Neuron (in vitro differentiated cells): ENCODE results near the gene RHBDF2.

Source experiments
- H2AFZ ChIP-seq: one replicate; pipeline ENCODE4 v1.6.1; 2013; ENCODE audit warnings: low read depth, mild to moderate bottlenecking, inconsistent platforms, low read length, moderate library complexity
- H3K27me3 ChIP-seq: one replicate; pipeline ENCODE4 v1.6.1; 2013; ENCODE audit warnings: low read length; ENCODE audit not compliant: insufficient read depth
- H3K36me3 ChIP-seq: one replicate; pipeline ENCODE4 v1.6.1; 2013; ENCODE audit warnings: low read length; ENCODE audit not compliant: insufficient read depth
- H3K4me1 ChIP-seq: one replicate; pipeline ENCODE4 v1.6.1; 2013; ENCODE audit warnings: low read length; ENCODE audit not compliant: insufficient read depth
- H3K4me3 ChIP-seq: 2 replicates; pipeline ENCODE4 v1.5.1; 2013; ENCODE audit warnings: mild to moderate bottlenecking, low read length, moderate library complexity
- H3K9me3 ChIP-seq: one replicate; pipeline ENCODE4 v1.6.1; 2013; ENCODE audit warnings: low read length

The RHBDF2 gene

GRCh38 chr17:76501018-76501826 is at the start of gene RHBDF2:
TSS of gene RHBDF2 (minus strand) at chr17:76501423. CDS start at chr17:76481524, 19,899 bp downstream.
- peaks cover 17% of the 10 kb centered on the region for H3K4me1 ChIP-seq
- peak within 1 kb of the TSS; percentile 22 for H3K4me3 ChIP-seq
- H2AFZ ChIP-seq: no peak within 1 kb of the TSS
- no peaks in the 10 kb centered on the region for H3K9me3 ChIP-seq
- peaks cover 53% of the 10 kb centered on the region for H3K27me3 ChIP-seq
- H3K36me3 ChIP-seq: no peaks in the 10 kb centered on the region

- Histone ChIP-seq H3K4me1 (peaks cover 33% of the 10 kb centered on the region), H3K9me3 (no peaks in the 10 kb centered on the region)
These were observed 48.3 kb upstream of the RHBDF2 start for GRCh38 chr17:76549539-76549938.

GRCh38 chr17:76549215-76549518 is 47.9 kb upstream of the RHBDF2 start:
- Histone ChIP-seq H3K4me1 (peaks cover 37% of the 10 kb centered on the region), H3K36me3 (no peaks in the 10 kb centered on the region), H3K4me3 (no peak overlapping the region), H2AFZ (no peak overlapping the region), H3K27me3 (no peaks in the 10 kb centered on the region), H3K9me3 (no peaks in the 10 kb centered on the region)

More at GRCh38 chr17:76549539-76549938, 48.3 kb upstream of the RHBDF2 start:
- Histone ChIP-seq H2AFZ (no peak overlapping the region), H3K4me3 (no peak overlapping the region), H3K36me3 (no peaks in the 10 kb centered on the region), H3K27me3 (no peaks in the 10 kb centered on the region)

- H3K27me3 ChIP-seq: no peaks in the 10 kb centered on the region
- H3K4me3 ChIP-seq: no peak overlapping the region
- H3K4me1 ChIP-seq: peaks cover 43% of the 10 kb centered on the region
- H3K9me3 ChIP-seq: no peaks in the 10 kb centered on the region
- no peak overlapping the region for H2AFZ ChIP-seq
- no peaks in the 10 kb centered on the region for H3K36me3 ChIP-seq
These were observed 47.4 kb upstream of the RHBDF2 start for GRCh38 chr17:76548378-76549214.

- H3K4me3 ChIP-seq: no peak overlapping the region
- no peaks in the 10 kb centered on the region for H3K27me3 ChIP-seq
- H3K36me3 ChIP-seq: no peaks in the 10 kb centered on the region
- peaks cover 51% of the 10 kb centered on the region for H3K4me1 ChIP-seq
- no peaks in the 10 kb centered on the region for H3K9me3 ChIP-seq
- H2AFZ ChIP-seq: no peak overlapping the region
These were observed 46.5 kb upstream of the RHBDF2 start for GRCh38 chr17:76547642-76548202.

GRCh38 chr17:76547183-76547641 is 46.0 kb upstream of the RHBDF2 start:
- peaks cover 55% of the 10 kb centered on the region for H3K4me1 ChIP-seq
- H3K36me3 ChIP-seq: no peaks in the 10 kb centered on the region
- no peaks in the 10 kb centered on the region for H3K9me3 ChIP-seq
- no peak overlapping the region for H2AFZ ChIP-seq
- H3K27me3 ChIP-seq: no peaks in the 10 kb centered on the region
- H3K4me3 ChIP-seq: no peak overlapping the region

GRCh38 chr17:76546556-76547182 is 45.4 kb upstream of the RHBDF2 start:
- H3K4me3 ChIP-seq: no peak overlapping the region
- peaks cover 55% of the 10 kb centered on the region for H3K4me1 ChIP-seq
- no peaks in the 10 kb centered on the region for H3K27me3 ChIP-seq
- H3K9me3 ChIP-seq: no peaks in the 10 kb centered on the region
- no peak overlapping the region for H2AFZ ChIP-seq
- H3K36me3 ChIP-seq: no peaks in the 10 kb centered on the region

GRCh38 chr17:76545918-76546555 is 44.8 kb upstream of the RHBDF2 start:
- H3K9me3 ChIP-seq: no peaks in the 10 kb centered on the region
- no peak overlapping the region for H3K4me3 ChIP-seq
- H3K36me3 ChIP-seq: no peaks in the 10 kb centered on the region
- H2AFZ ChIP-seq: no peak overlapping the region
- no peaks in the 10 kb centered on the region for H3K27me3 ChIP-seq
- H3K4me1 ChIP-seq: peaks cover 60% of the 10 kb centered on the region

- Histone ChIP-seq H3K4me3 (peak overlapping the region; percentile 37), H3K36me3 (no peaks in the 10 kb centered on the region), H3K4me1 (peaks cover 63% of the 10 kb centered on the region), H2AFZ (peak overlapping the region; percentile 79), H3K27me3 (no peaks in the 10 kb centered on the region), H3K9me3 (no peaks in the 10 kb centered on the region)
These were observed 43.5 kb upstream of the RHBDF2 start for GRCh38 chr17:76544546-76545365.

- peaks cover 65% of the 10 kb centered on the region for H3K4me1 ChIP-seq
- peak overlapping the region; percentile 37 for H3K4me3 ChIP-seq
- H3K27me3 ChIP-seq: peaks cover 7% of the 10 kb centered on the region
- H3K36me3 ChIP-seq: no peaks in the 10 kb centered on the region
- H2AFZ ChIP-seq: peak overlapping the region; percentile 79
- H3K9me3 ChIP-seq: no peaks in the 10 kb centered on the region
These were observed 42.8 kb upstream of the RHBDF2 start for GRCh38 chr17:76543826-76544545.

- peaks cover 71% of the 10 kb centered on the region for H3K4me1 ChIP-seq
- peak overlapping the region; percentile 79 for H2AFZ ChIP-seq
- H3K4me3 ChIP-seq: peak overlapping the region; percentile 37
- H3K9me3 ChIP-seq: no peaks in the 10 kb centered on the region
- peaks cover 13% of the 10 kb centered on the region for H3K27me3 ChIP-seq
- no peaks in the 10 kb centered on the region for H3K36me3 ChIP-seq
These were observed 42.2 kb upstream of the RHBDF2 start for GRCh38 chr17:76543482-76543825.
